SK-N-SH (cell line): ENCODE data around the gene RWDD2A. TPM values are rescaled to one million over a fixed set of nuclear protein-coding genes. Genes with fewer than 3 reads are reported as not detected.

Source experiments
- CTCF ChIA-PET: fragments of 300-600, 350-600 bp; formaldehyde crosslinking; extraction: SDS; loops from one replicate; lab custom pipeline; 2021; lab: Yijun Ruan, JAX
- POLR2A ChIA-PET: fragments of 350-600 bp; sonication (Branson Sonifier 250); formaldehyde crosslinking; extraction: SDS; loops from one replicate; lab custom pipeline; 2020; ENCODE audit warnings: antibody characterized with exemption, inconsistent platforms; lab: Yijun Ruan, JAX
- DNase-seq: peaks from one replicate; pipeline ENCODE4 v3.0.0; 2012
- H2AFZ ChIP-seq: fragments of 200-600 bp; sonication (generic); 2 replicates; pipeline ENCODE4 v1.8.1; 2016; ENCODE audit warnings: antibody characterized with exemption, mild to moderate bottlenecking, low read depth
- H3F3A ChIP-seq: fragments of 200-600 bp; sonication (generic); replicated peaks from 2 replicates; pipeline ENCODE3; 2016; ENCODE audit warnings: antibody characterized with exemption, mild to moderate bottlenecking; ENCODE audit not compliant: insufficient read depth
- H3K27ac ChIP-seq, 2 experiments: fragments of 200-500 bp in 1 of 2; fragments of 200-600 bp in 1 of 2; sonication (Bioruptor generic) in 1 of 2; sonication (generic), shearing (Covaris generic) in 1 of 2; 2 replicates each; pipeline versions ENCODE4 v1.5.1 to v1.6.1; 2014 to 2016; ENCODE audit warnings: low read depth in 2 of 2, inconsistent platforms in 1 of 2, low read length in 1 of 2, mild to moderate bottlenecking in 1 of 2, mixed read lengths in 1 of 2
- H3K27me3 ChIP-seq: fragments of 200-600 bp; sonication (generic), shearing (Covaris generic); 2 replicates; pipeline ENCODE4 v1.6.1; 2016; ENCODE audit warnings: mixed run types; ENCODE audit not compliant: insufficient read depth
- H3K36me3 ChIP-seq, 2 experiments: fragments of 200-500 bp in 1 of 2; fragments of 200-600 bp in 1 of 2; sonication (Bioruptor generic) in 1 of 2; sonication (generic) in 1 of 2; replicated peaks in 1 of 2; 2 replicates each; pipeline versions ENCODE3 to v1.5.1; 2014 to 2016; ENCODE audit warnings: low read length in 1 of 2, mild to moderate bottlenecking in 1 of 2; ENCODE audit not compliant: insufficient read depth in 2 of 2, control insufficient read depth in 1 of 2
- H3K4me1 ChIP-seq, 2 experiments: fragments of 200-500 bp in 1 of 2; fragments of 200-600 bp in 1 of 2; sonication (Bioruptor generic) in 1 of 2; sonication (generic), shearing (Covaris generic) in 1 of 2; 2 replicates each; pipeline versions ENCODE4 v1.5.1 to v1.6.1; 2014 to 2016; ENCODE audit warnings: low read depth in 1 of 2, low read length in 1 of 2, mixed run types in 1 of 2; ENCODE audit not compliant: insufficient read depth in 2 of 2, control insufficient read depth in 1 of 2
- H3K4me2 ChIP-seq: fragments of 200-600 bp; sonication (generic), shearing (Covaris generic); 2 replicates; pipeline ENCODE4 v1.6.1; 2017; ENCODE audit warnings: mixed run types
- H3K4me3 ChIP-seq, 2 experiments: fragments of 200-500 bp in 1 of 2; fragments of 200-600 bp in 1 of 2; sonication (Bioruptor generic) in 1 of 2; sonication (generic), shearing (Covaris generic) in 1 of 2; 2 replicates each; pipeline versions ENCODE4 v1.5.1 to v1.8.1; 2014 to 2016; ENCODE audit warnings: low read depth in 2 of 2, inconsistent platforms in 1 of 2, low read length in 1 of 2, mild to moderate bottlenecking in 1 of 2, mixed read lengths in 1 of 2, moderate library complexity in 1 of 2
- H3K79me2 ChIP-seq: fragments of 200-600 bp; sonication (generic); 2 replicates; pipeline ENCODE4 v1.8.1; 2017; ENCODE audit warnings: mild to moderate bottlenecking; ENCODE audit not compliant: insufficient read depth
- H3K9ac ChIP-seq: fragments of 200-600 bp; sonication (generic); 2 replicates; pipeline ENCODE4 v1.6.1; 2017; ENCODE audit warnings: mixed run types
- H3K9me2 ChIP-seq: fragments of 200-600 bp; sonication (generic); 2 replicates; pipeline ENCODE4 v1.6.1; 2017; ENCODE audit warnings: mixed run types
- H3K9me3 ChIP-seq: fragments of 200-600 bp; sonication (generic); 2 replicates; pipeline ENCODE4 v1.6.1; 2017; ENCODE audit warnings: mixed run types, mild to moderate bottlenecking, moderate library complexity
- H4K20me1 ChIP-seq: fragments of 200-600 bp; sonication (generic); 2 replicates; pipeline ENCODE4 v1.6.1; 2017; ENCODE audit warnings: mild to moderate bottlenecking, mixed run types; ENCODE audit not compliant: insufficient read depth
- CTCF ChIP-seq: fragments of 200-600 bp; sonication (generic); IDR thresholded peaks from 2 replicates; pipeline ENCODE4 v1.6.1; 2017; ENCODE audit warnings: antibody characterized with exemption, mild to moderate bottlenecking, moderate library complexity
- EP300 ChIP-seq, 2 experiments: IDR thresholded peaks; 2 replicates each; pipeline versions ENCODE4 v1.4.0 to v1.6.1; 2012; ENCODE audit warnings: borderline replicate concordance in 1 of 2, low read depth in 1 of 2, low read length in 1 of 2
- EZH2phosphoT487 ChIP-seq: fragments of 200-600 bp; sonication (generic); IDR thresholded peaks from 2 replicates; pipeline ENCODE4 v1.6.1; 2017; ENCODE audit warnings: low read depth, mixed run types, mild to moderate bottlenecking, antibody characterized with exemption, moderate library complexity, borderline replicate concordance
- FOXJ3 ChIP-seq: sonication (generic); formaldehyde crosslinking; IDR thresholded peaks from 2 replicates; pipeline ENCODE4 v1.5.1; 2020; ENCODE audit warnings: mild to moderate bottlenecking, missing genetic modification reagents
- FOXM1 ChIP-seq: IDR thresholded peaks from 2 replicates; pipeline ENCODE4 v1.4.0; 2012; ENCODE audit warnings: low read depth, mild to moderate bottlenecking
- GABPA ChIP-seq: IDR thresholded peaks from 2 replicates; pipeline ENCODE4 v1.4.0; 2012; ENCODE audit warnings: low read depth, mild to moderate bottlenecking
- GATA2 ChIP-seq: sonication (generic); formaldehyde crosslinking; IDR thresholded peaks from 2 replicates; pipeline ENCODE4 v1.5.0; 2020; ENCODE audit warnings: mild to moderate bottlenecking, missing genetic modification reagents
- IRF3 ChIP-seq: fragments of 150-350 bp; IDR thresholded peaks from 2 replicates; pipeline ENCODE4 v1.6.1; 2016; ENCODE audit warnings: mild to moderate bottlenecking, low read depth, low read length
- MEF2A ChIP-seq: IDR thresholded peaks from 2 replicates; pipeline ENCODE4 v1.4.0; 2012; ENCODE audit warnings: low read depth, borderline replicate concordance
- NFIC ChIP-seq: IDR thresholded peaks from 2 replicates; pipeline ENCODE4 v1.4.0; 2012; ENCODE audit warnings: borderline replicate concordance
- PBX3 ChIP-seq: IDR thresholded peaks from 2 replicates; pipeline ENCODE4; 2012
- POLR2AphosphoS5 ChIP-seq: IDR thresholded peaks from 2 replicates; pipeline ENCODE4 v1.6.1; 2012; ENCODE audit warnings: low read depth, low read length
- RAD21 ChIP-seq: IDR thresholded peaks from 2 replicates; pipeline ENCODE4 v1.6.1; 2012; ENCODE audit warnings: mild to moderate bottlenecking, low read length
- SMC3 ChIP-seq: IDR thresholded peaks from 2 replicates; pipeline ENCODE4 v1.6.1; 2012; ENCODE audit warnings: low read depth, low read length, improper control_type of control experiment
- TEAD4 ChIP-seq: IDR thresholded peaks from 2 replicates; pipeline ENCODE4 v1.4.0; 2012; ENCODE audit warnings: mild to moderate bottlenecking, borderline replicate concordance; ENCODE audit not compliant: insufficient read depth
- YY1 ChIP-seq: IDR thresholded peaks from 2 replicates; pipeline ENCODE4 v1.4.0; 2012; ENCODE audit warnings: low read depth, mild to moderate bottlenecking
- ZBTB33 ChIP-seq: IDR thresholded peaks from 2 replicates; pipeline ENCODE4 v1.4.0; 2012; ENCODE audit warnings: low read depth, borderline replicate concordance
- WGBS: methylation state at CpG from one replicate; pipeline ENCODE4 v1.1.6; 2017; ENCODE audit warnings: low lambda C conversion rate; 5-methylcytosine and 5-hydroxymethylcytosine counted together
- polyA plus RNA-seq, 3 experiments: library from polyadenylated mRNA; depleted of rRNA; stranded (reverse); fragments of >200 nt; gene quantifications; 2 replicates each; pipeline ENCODE4 v1.2.3, GENCODE V29; 2012

Gene RWDD2A
- polyA plus RNA-seq, 1 of the 3 experiments (the other 2 are of a cell fraction): 3.4 TPM

- H3F3A ChIP-seq: peaks cover 16% of the 10 kb centered on the region
- peaks cover 0 to 2% of the 10 kb centered on the region in 2 experiments; a peak in 2 of 4 replicates for H3K4me1 ChIP-seq
- no peak overlapping the region for H3K9ac ChIP-seq
- no peak overlapping the region for H3K4me2 ChIP-seq
- no peak for TF ChIP-seq GATA2
- TF ChIP-seq TEAD4: no peak
- no peak for TF ChIP-seq MEF2A
- TF ChIP-seq NFIC: no peak
- no peak for TF ChIP-seq ZBTB33
- no peak for TF ChIP-seq CTCF
- TF ChIP-seq, all 33 proteins: peak for 0
- Histone ChIP-seq H3K4me3 (no peak overlapping the region), H3K9me2 (no peaks in the 10 kb centered on the region), H3K27me3 (no peaks in the 10 kb centered on the region), H3K36me3 (peaks cover 80 to 85% of the 10 kb centered on the region in 2 experiments), H3K27ac (no peak overlapping the region), H3K9me3 (no peaks in the 10 kb centered on the region), H4K20me1 (no peaks in the 10 kb centered on the region), H2AFZ (no peak overlapping the region), H3K79me2 (no peaks in the 10 kb centered on the region; the same call in 1 of the 2 replicates)
- ChIA-PET POLR2A (no interaction called here), CTCF (interaction anchor here (1.2 to 1.4 kb wide), 2 partner anchors 12 to 46 kb away, joined by 3 read pairs; no protein-coding TSS in a partner anchor)
- no peak for DNase-seq
- WGBS: 97% methylated on average over 5 of the region's 5 CpGs
Observed at GRCh38 chr6:83167726-83168278, 25.4 kb upstream of the RWDD2A start.

- TF ChIP-seq YY1 (no peak), GABPA (no peak), EP300 (IDR thresholded peaks at IDR 0.05; ENCODE audit: borderline replicate concordance in 1 of 2, low read depth in 1 of 2, low read length in 1 of 2) (no peak), FOXM1 (no peak), PBX3 (no peak), RAD21 (no peak), SMC3 (no peak), FOXJ3 (CRISPR knock-in tag) (no peak), ZBTB33 (no peak), POLR2AphosphoS5 (no peak), EZH2phosphoT487 (no peak), IRF3 (no peak)
Observed at GRCh38 chr6:83168556-83168955, 24.6 kb upstream of the RWDD2A start.

More at GRCh38 chr6:83168556-83168955, 24.6 kb upstream of the RWDD2A start:
- no peak for DNase-seq
- Histone ChIP-seq H3K9ac (no peak overlapping the region), H3F3A (peaks cover 21% of the 10 kb centered on the region), H3K4me2 (no peak overlapping the region), H3K4me1 (peaks cover 0 to 2% of the 10 kb centered on the region in 2 experiments; a peak in 2 of 4 replicates), H3K9me2 (no peaks in the 10 kb centered on the region), H3K27me3 (no peaks in the 10 kb centered on the region), H2AFZ (no peak overlapping the region), H4K20me1 (no peaks in the 10 kb centered on the region), H3K79me2 (no peaks in the 10 kb centered on the region; the same call in 1 of the 2 replicates), H3K27ac (no peak overlapping the region), H3K36me3 (peaks cover 80 to 88% of the 10 kb centered on the region in 2 experiments), H3K4me3 (no peak overlapping the region), H3K9me3 (no peaks in the 10 kb centered on the region)
- POLR2A ChIA-PET: no interaction called here
- CTCF ChIA-PET: no interaction called here
- WGBS: 76% methylated on average over 1 of the region's 1 CpG
